Neural cell (in vitro differentiated cells): Measurements from ENCODE around the gene PIGK. TPM values are rescaled to one million over a fixed set of nuclear protein-coding genes. Genes with fewer than 3 reads are reported as not detected.

ENCODE experiments used
- H2AFZ ChIP-seq: fragments of 200-600, 300-800 bp; sonication (generic), shearing (Covaris generic); 2 replicates; pipeline ENCODE4 v1.6.0; 2014; ENCODE audit warnings: low read depth, mild to moderate bottlenecking, antibody characterized with exemption, low read length, moderate library complexity
- H3F3A ChIP-seq: fragments of 200-600 bp; shearing (Covaris generic); 2 replicates; pipeline ENCODE4 v1.6.1; 2016; ENCODE audit warnings: mild to moderate bottlenecking, moderate library complexity, mixed read lengths, antibody characterized with exemption, low read length; ENCODE audit not compliant: insufficient read depth, poor library complexity, severe bottlenecking
- H3K27ac ChIP-seq: fragments of 200-600, 300-800 bp; sonication (generic), shearing (Covaris generic); 2 replicates; pipeline ENCODE4 v1.5.1; 2014; ENCODE audit warnings: mild to moderate bottlenecking, low read length, moderate library complexity
- H3K27me3 ChIP-seq: fragments of 300-800, 200-600 bp; sonication (generic), shearing (Covaris generic); 2 replicates; pipeline ENCODE4 v1.6.0; 2014; ENCODE audit warnings: mild to moderate bottlenecking, low read depth, low read length, moderate library complexity; ENCODE audit not compliant: insufficient read depth
- H3K36me3 ChIP-seq: fragments of 300-800, 200-600 bp; sonication (generic), shearing (Covaris generic); 2 replicates; pipeline ENCODE4 v1.5.1; 2014; ENCODE audit warnings: mild to moderate bottlenecking, antibody characterized with exemption, low read length, moderate library complexity; ENCODE audit not compliant: insufficient read depth
- H3K4me2 ChIP-seq: fragments of 300-800, 200-600 bp; sonication (generic), shearing (Covaris generic); 2 replicates; pipeline ENCODE4 v1.6.0; 2014; ENCODE audit warnings: mild to moderate bottlenecking, low read length
- H3K4me3 ChIP-seq: fragments of 300-800, 200-600 bp; sonication (generic), shearing (Covaris generic); 2 replicates; pipeline ENCODE4 v1.5.1; 2014; ENCODE audit warnings: mild to moderate bottlenecking, low read length, moderate library complexity
- H3K79me2 ChIP-seq: fragments of 200-600 bp; shearing (Covaris generic); replicated peaks from 2 replicates; pipeline ENCODE4 v1.6.0; 2014; ENCODE audit warnings: mild to moderate bottlenecking, low read length, moderate library complexity; ENCODE audit not compliant: insufficient read depth
- H3K9ac ChIP-seq: fragments of 300-800, 200-600 bp; sonication (generic), shearing (Covaris generic); 2 replicates; pipeline ENCODE4 v1.6.1; 2016; ENCODE audit warnings: mild to moderate bottlenecking, low read length, mixed read lengths
- H3K9me2 ChIP-seq: fragments of 200-600 bp; shearing (Covaris generic); 2 replicates; pipeline ENCODE4 v1.6.1; 2016; ENCODE audit warnings: mild to moderate bottlenecking, low read length, mixed read lengths; ENCODE audit not compliant: insufficient read depth
- H3K9me3 ChIP-seq: fragments of 200-600, 300-800 bp; sonication (generic), shearing (Covaris generic); 2 replicates; pipeline ENCODE4 v1.6.1; 2016; ENCODE audit warnings: mild to moderate bottlenecking, mixed run types, low read length, moderate library complexity, mixed read lengths
- H4K20me1 ChIP-seq: fragments of 200-600 bp; shearing (Covaris generic); 2 replicates; pipeline ENCODE4 v1.6.1; 2016; ENCODE audit warnings: mild to moderate bottlenecking, mixed run types; ENCODE audit not compliant: insufficient read depth
- EP300 ChIP-seq: fragments of 450-650 bp; conservative IDR thresholded peaks from 2 replicates; pipeline ENCODE4 v1.6.1; 2014; ENCODE audit warnings: antibody characterized with exemption, mild to moderate bottlenecking, moderate library complexity; ENCODE audit not compliant: poor library complexity, severe bottlenecking
- EZH2 ChIP-seq: fragments of 200-600, 300-800 bp; shearing (Covaris generic), sonication (generic); IDR thresholded peaks from 2 replicates; pipeline ENCODE4 v1.6.1; 2014; ENCODE audit warnings: antibody characterized with exemption, low read length, borderline replicate concordance, mild to moderate bottlenecking; ENCODE audit not compliant: insufficient read depth, poor library complexity, severe bottlenecking
- MXI1 ChIP-seq: fragments of 450-650 bp; conservative IDR thresholded peaks from 2 replicates; pipeline ENCODE4 v1.6.1; 2014; ENCODE audit warnings: antibody characterized with exemption, mild to moderate bottlenecking; ENCODE audit not compliant: poor library complexity, severe bottlenecking
- POLR2AphosphoS5 ChIP-seq: IDR thresholded peaks from 2 replicates; pipeline ENCODE4 v1.6.1; 2012
- RAD21 ChIP-seq: fragments of 450-650 bp; conservative IDR thresholded peaks from 2 replicates; pipeline ENCODE4 v1.6.1; 2014; ENCODE audit warnings: antibody characterized with exemption, mild to moderate bottlenecking, moderate library complexity
- SMC3 ChIP-seq: fragments of 450-650 bp; conservative IDR thresholded peaks from 2 replicates; pipeline ENCODE4 v1.6.1; 2014; ENCODE audit warnings: antibody characterized with exemption, mild to moderate bottlenecking, moderate library complexity; ENCODE audit not compliant: poor library complexity
- TAF1 ChIP-seq: IDR thresholded peaks from 2 replicates; pipeline ENCODE4 v1.6.1; 2012; ENCODE audit warnings: low read depth
- polyA plus RNA-seq: library from polyadenylated mRNA; depleted of rRNA; stranded (reverse); fragments of >200 nt; gene quantifications from 2 replicates; pipeline ENCODE4 v1.2.3, GENCODE V29; 2014
- TF ChIP-seq, protein P1 (sequence below): IDR thresholded peaks from 2 replicates; pipeline ENCODE4 v1.6.1; 2012; ENCODE audit warnings: borderline replicate concordance
- TF ChIP-seq, protein P2 (sequence below): fragments of 450-650 bp; IDR thresholded peaks from 2 replicates; pipeline ENCODE4 v1.5.1; 2014; ENCODE audit warnings: antibody characterized with exemption, mild to moderate bottlenecking, moderate library complexity; ENCODE audit not compliant: poor library complexity, severe bottlenecking

PIGK gene
- polyA plus RNA-seq, 1 donor from 2014 or later: 24.3 TPM

DNA sequence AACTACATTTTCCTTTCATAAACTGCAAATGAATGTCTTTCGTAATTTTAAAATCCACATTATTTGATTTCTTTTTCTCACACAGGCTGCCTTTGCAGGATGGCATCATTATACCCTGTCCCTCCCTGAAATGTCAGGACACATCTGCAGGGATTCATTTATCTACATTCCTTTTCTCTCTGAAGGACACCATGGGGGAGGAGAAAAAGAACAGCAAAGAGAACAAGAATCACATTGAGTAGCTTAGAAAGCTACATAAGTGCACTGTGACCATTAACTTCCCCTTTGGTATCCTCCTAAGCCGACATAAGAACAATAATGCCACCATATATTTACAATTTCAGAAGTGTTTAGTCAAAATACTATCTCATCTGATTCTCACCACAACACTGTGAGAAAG lies 129.5 kb downstream of the PIGK start:
- TF ChIP-seq POLR2AphosphoS5 (peak; percentile 17), TAF1 (no peak), MXI1 (no peak), SMC3 (no peak)
- TF ChIP-seq, protein P1, sequence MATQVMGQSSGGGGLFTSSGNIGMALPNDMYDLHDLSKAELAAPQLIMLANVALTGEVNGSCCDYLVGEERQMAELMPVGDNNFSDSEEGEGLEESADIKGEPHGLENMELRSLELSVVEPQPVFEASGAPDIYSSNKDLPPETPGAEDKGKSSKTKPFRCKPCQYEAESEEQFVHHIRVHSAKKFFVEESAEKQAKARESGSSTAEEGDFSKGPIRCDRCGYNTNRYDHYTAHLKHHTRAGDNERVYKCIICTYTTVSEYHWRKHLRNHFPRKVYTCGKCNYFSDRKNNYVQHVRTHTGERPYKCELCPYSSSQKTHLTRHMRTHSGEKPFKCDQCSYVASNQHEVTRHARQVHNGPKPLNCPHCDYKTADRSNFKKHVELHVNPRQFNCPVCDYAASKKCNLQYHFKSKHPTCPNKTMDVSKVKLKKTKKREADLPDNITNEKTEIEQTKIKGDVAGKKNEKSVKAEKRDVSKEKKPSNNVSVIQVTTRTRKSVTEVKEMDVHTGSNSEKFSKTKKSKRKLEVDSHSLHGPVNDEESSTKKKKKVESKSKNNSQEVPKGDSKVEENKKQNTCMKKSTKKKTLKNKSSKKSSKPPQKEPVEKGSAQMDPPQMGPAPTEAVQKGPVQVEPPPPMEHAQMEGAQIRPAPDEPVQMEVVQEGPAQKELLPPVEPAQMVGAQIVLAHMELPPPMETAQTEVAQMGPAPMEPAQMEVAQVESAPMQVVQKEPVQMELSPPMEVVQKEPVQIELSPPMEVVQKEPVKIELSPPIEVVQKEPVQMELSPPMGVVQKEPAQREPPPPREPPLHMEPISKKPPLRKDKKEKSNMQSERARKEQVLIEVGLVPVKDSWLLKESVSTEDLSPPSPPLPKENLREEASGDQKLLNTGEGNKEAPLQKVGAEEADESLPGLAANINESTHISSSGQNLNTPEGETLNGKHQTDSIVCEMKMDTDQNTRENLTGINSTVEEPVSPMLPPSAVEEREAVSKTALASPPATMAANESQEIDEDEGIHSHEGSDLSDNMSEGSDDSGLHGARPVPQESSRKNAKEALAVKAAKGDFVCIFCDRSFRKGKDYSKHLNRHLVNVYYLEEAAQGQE: no peak
- TF ChIP-seq, protein P2, sequence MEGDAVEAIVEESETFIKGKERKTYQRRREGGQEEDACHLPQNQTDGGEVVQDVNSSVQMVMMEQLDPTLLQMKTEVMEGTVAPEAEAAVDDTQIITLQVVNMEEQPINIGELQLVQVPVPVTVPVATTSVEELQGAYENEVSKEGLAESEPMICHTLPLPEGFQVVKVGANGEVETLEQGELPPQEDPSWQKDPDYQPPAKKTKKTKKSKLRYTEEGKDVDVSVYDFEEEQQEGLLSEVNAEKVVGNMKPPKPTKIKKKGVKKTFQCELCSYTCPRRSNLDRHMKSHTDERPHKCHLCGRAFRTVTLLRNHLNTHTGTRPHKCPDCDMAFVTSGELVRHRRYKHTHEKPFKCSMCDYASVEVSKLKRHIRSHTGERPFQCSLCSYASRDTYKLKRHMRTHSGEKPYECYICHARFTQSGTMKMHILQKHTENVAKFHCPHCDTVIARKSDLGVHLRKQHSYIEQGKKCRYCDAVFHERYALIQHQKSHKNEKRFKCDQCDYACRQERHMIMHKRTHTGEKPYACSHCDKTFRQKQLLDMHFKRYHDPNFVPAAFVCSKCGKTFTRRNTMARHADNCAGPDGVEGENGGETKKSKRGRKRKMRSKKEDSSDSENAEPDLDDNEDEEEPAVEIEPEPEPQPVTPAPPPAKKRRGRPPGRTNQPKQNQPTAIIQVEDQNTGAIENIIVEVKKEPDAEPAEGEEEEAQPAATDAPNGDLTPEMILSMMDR: no peak
- H3F3A ChIP-seq: no peaks in the 10 kb centered on the region
- no peak overlapping the region for H3K27ac ChIP-seq
- no peaks in the 10 kb centered on the region for H3K27me3 ChIP-seq
- H2AFZ ChIP-seq: no peak overlapping the region
- H3K4me3 ChIP-seq: no peak overlapping the region
- H3K36me3 ChIP-seq: no peaks in the 10 kb centered on the region
- H3K9me2 ChIP-seq: no peaks in the 10 kb centered on the region
- no peaks in the 10 kb centered on the region for H3K9me3 ChIP-seq
- no peak overlapping the region for H3K4me2 ChIP-seq
- H3K79me2 ChIP-seq: no peaks in the 10 kb centered on the region
- no peaks in the 10 kb centered on the region for H4K20me1 ChIP-seq
- no peak overlapping the region for H3K9ac ChIP-seq

DNA sequence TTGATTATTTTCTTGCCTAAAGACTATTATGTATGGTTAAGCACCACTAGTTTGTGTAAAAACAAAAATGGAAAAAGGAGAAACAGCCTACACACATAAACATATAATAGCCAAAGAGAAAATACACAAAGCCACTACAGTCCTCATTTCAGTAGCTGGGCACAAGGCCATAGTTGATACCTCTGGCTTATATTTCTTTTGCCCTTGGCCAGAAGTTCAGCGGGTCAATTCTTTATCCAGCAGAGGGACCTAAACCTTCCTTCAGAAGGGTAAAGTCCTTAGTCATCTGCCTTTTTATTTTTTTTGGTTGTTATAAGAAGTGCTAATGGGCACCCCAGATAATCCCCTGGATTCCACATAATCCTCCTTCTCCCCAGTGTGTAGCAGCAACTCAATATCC lies 134.1 kb downstream of the PIGK start:
- Histone ChIP-seq H2AFZ (no peak overlapping the region), H3K36me3 (no peaks in the 10 kb centered on the region), H3K4me2 (no peak overlapping the region), H3K4me3 (no peak overlapping the region), H3K27me3 (no peaks in the 10 kb centered on the region), H3K79me2 (no peaks in the 10 kb centered on the region), H3K9ac (no peak overlapping the region), H3K9me2 (no peaks in the 10 kb centered on the region), H3K9me3 (no peaks in the 10 kb centered on the region), H4K20me1 (no peaks in the 10 kb centered on the region), H3K27ac (no peak overlapping the region), H3F3A (no peaks in the 10 kb centered on the region)
- TF ChIP-seq RAD21 (no peak), TAF1 (no peak), EZH2 (no peak), EP300 (no peak), MXI1 (no peak), SMC3 (no peak), POLR2AphosphoS5 (no peak)
- TF ChIP-seq, protein P1: no peak
- TF ChIP-seq, protein P2: no peak
